Heart left ventricle (tissue), 16 donors: ENCODE measurements around the gene ABLIM1. TPM values are rescaled to one million over a fixed set of nuclear protein-coding genes. Genes with fewer than 3 reads are reported as not detected.

Experiments
- ATAC-seq, 4 donors: fragments of 200-7000 bp; cut with Tn5 transposase; one replicate each; pipeline ENCODE4 v1.9.1; 2020 to 2022; ENCODE audit warnings: moderate library complexity in 4 of 4, mild to moderate bottlenecking in 3 of 4, moderate number of reproducible peaks in 1 of 4
- DNase-seq, 5 donors: peaks; one replicate each; pipeline ENCODE4 v3.0.0-alpha.2; 2020
- H3K27ac ChIP-seq, 12 donors: fragments of 200-600 bp; sonication (generic) in 4 of 12; one replicate each; pipeline versions ENCODE4 v1.5.0 to v1.8.0; 2016 to 2022; ENCODE audit warnings: mild to moderate bottlenecking in 2 of 12
- H3K27me3 ChIP-seq, 9 donors: fragments of 200-600 bp; sonication (generic) in 2 of 9; one replicate each; pipeline versions ENCODE4 v1.5.1 to v1.8.0; 2016 to 2022; ENCODE audit warnings: mild to moderate bottlenecking in 3 of 9
- H3K36me3 ChIP-seq, 9 donors: fragments of 200-600 bp; sonication (generic) in 2 of 9; one replicate each; pipeline versions ENCODE4 v1.5.0 to v1.8.0; 2018 to 2022; ENCODE audit warnings: mild to moderate bottlenecking in 2 of 9
- H3K4me1 ChIP-seq, 12 donors: fragments of 200-600 bp; sonication (generic) in 4 of 12; one replicate each; pipeline versions ENCODE4 v1.5.0 to v1.8.0; 2016 to 2022; ENCODE audit warnings: mild to moderate bottlenecking in 3 of 12
- H3K4me3 ChIP-seq, 12 donors: fragments of 200-600 bp; sonication (generic) in 4 of 12; one replicate each; pipeline versions ENCODE4 v1.5.0 to v1.8.0; 2017 to 2022; ENCODE audit warnings: mild to moderate bottlenecking in 9 of 12, moderate library complexity in 4 of 12
- H3K9me3 ChIP-seq, 12 donors: fragments of 200-600 bp; sonication (generic) in 4 of 12; one replicate each; pipeline versions ENCODE4 v1.5.0 to v1.8.0; 2016 to 2022; ENCODE audit warnings: mild to moderate bottlenecking in 1 of 12
- CTCF ChIP-seq, 12 donors: fragments of 200-600 bp; sonication (generic) in 4 of 12; IDR thresholded peaks; one replicate each; pipeline versions ENCODE4 v1.5.0 to v1.8.0; 2018 to 2022; ENCODE audit warnings: antibody characterized with exemption in 12 of 12, mild to moderate bottlenecking in 5 of 12
- POLR2A ChIP-seq, 2 donors: fragments of 450-650 bp; IDR thresholded peaks; one replicate each; pipeline ENCODE4 v1.6.1; 2017; ENCODE audit warnings: antibody characterized with exemption in 2 of 2, mild to moderate bottlenecking in 2 of 2, moderate library complexity in 2 of 2
- WGBS, 4 donors: extraction: QIAGEN DNeasy Blood & Tissue Kit in 2 of 4; methylation state at CpG; one replicate each; pipeline versions ENCODE4 v1.1.5 to v1.1.7; 2013 to 2018; 5-methylcytosine and 5-hydroxymethylcytosine counted together
- intact Hi-C, 10 donors: fragments of 100-400 bp; cut with DNase I; formaldehyde crosslinking; loops; one replicate each; pipeline versions ENCODE4 v1.11.1 to v1.14.2; 2022
- polyA plus RNA-seq, 2 donors: library from polyadenylated mRNA; stranded (reverse); fragments of 200-250 nt; gene quantifications; one replicate each; pipeline ENCODE4 v1.2.3, GENCODE V29; 2013
- total RNA-seq, 9 donors: library from RNA; depleted of rRNA in 2 of 9; stranded (reverse); fragments of >200 nt in 2 of 9; fragmentation: NEBNext Ultra II Directional in 3 of 9; extraction: Animal tissue kit (Norgen Biotek cat#: 25700) in 3 of 9; gene quantifications; one replicate each; pipeline versions ENCODE4 v1.1.0 to v1.2.4, GENCODE V29; 2016 to 2023
- donor health status: ischemic (EF 13 %, LVEDD 7.1; RV severe dilation, severe dysfunction).
- donor health status: healthy with polysubstance abuse.
- donor health status: DM: no; HTN: yes; CAD: no.
- donor health status: DM: no; HTN: no; CAD: no.
- donor health status: ischemic (EF 25% LVEDD 6.9; RV normal size, moderate dysfunction).
- donor health status: ischemic (EF 25% LVEDD 5.7; RV mildly dilated, moderate dysfunction).
- donor health status: healthy.
- donor health status: DM: yes; HTN: yes; CAD: no.
- donor health status: ischemic (EF 35%, LVEDD 5.7; RV mildly dilated, moderate dysfunction).
- donor health status: nonischemic (EF 11% LVEDD 7.7; RV severe dilation, severe dysfunction).
- donor health status: DM: yes; HTN: yes; CAD: no.
- donor health status: PGD.
- donor health status: ischemic (EF 29% LVEDD 5.4; RV normal size, mild dysfunction).
- donor health status: nonischemic (EF 23%, LVEDD 6.1; RV moderate dilation, normal function).

The ABLIM1 gene
- total and polyA plus RNA-seq, 11 donors, result 242 to 713 (median 561) TPM

- no peak for ATAC-seq
- peaks cover 0 to 52% (median 32%) of the 10 kb centered on the region in 9 donors for H3K36me3 ChIP-seq
- intact Hi-C loops, result loop anchor here in 7 of 10 donors (5.0 to 10.0 kb wide), 5 partner anchors 70 to 245 kb away; no protein-coding TSS in a partner anchor
Observed at GRCh38 chr10:114547514-114547913, 110.6 kb downstream of the ABLIM1 start.

GRCh38 chr10:114547056-114547455 lies 111.0 kb downstream of the ABLIM1 start:
- Histone ChIP-seq H3K27ac (peak overlapping the region in 7 of 12 donors; percentile 20 to 59 (median 38)), H3K36me3 (peaks cover 0 to 54% (median 32%) of the 10 kb centered on the region in 9 donors), H3K4me3 (no peak overlapping the region), H3K9me3 (no peaks in the 10 kb centered on the region), H3K27me3 (no peaks in the 10 kb centered on the region), H3K4me1 (peaks cover 3 to 88% (median 46%) of the 10 kb centered on the region in 12 donors)
- ATAC-seq, result peak in 1 of 4 donors; percentile 4
- intact Hi-C loops, result loop anchor here in 7 of 10 donors (5.0 to 10.0 kb wide), 5 partner anchors 70 to 245 kb away; no protein-coding TSS in a partner anchor
- TF ChIP-seq CTCF (IDR thresholded peaks at IDR 0.05), result no peak
- no peak for TF ChIP-seq POLR2A (IDR thresholded peaks at IDR 0.05)
- no peak for DNase-seq
- WGBS, 4 donors, result 53 to 74% (median 57%) methylated on average over 3 of the region's 3 CpGs

More at GRCh38 chr10:114547514-114547913, 110.6 kb downstream of the ABLIM1 start:
- TF ChIP-seq POLR2A (IDR thresholded peaks at IDR 0.05) (no peak), CTCF (IDR thresholded peaks at IDR 0.05) (no peak)
- DNase-seq, result peak in 1 of 5 donors; percentile 19
- Histone ChIP-seq H3K27me3 (no peaks in the 10 kb centered on the region), H3K9me3 (no peaks in the 10 kb centered on the region), H3K4me1 (peaks cover 3 to 90% (median 48%) of the 10 kb centered on the region in 12 donors), H3K4me3 (no peak overlapping the region), H3K27ac (peak overlapping the region in 9 of 12 donors; percentile 6 to 59 (median 35))
- WGBS, 4 donors, result 52 to 79% (median 60%) methylated on average over 14 of the region's 14 CpGs

- Histone ChIP-seq H3K27me3 (no peaks in the 10 kb centered on the region), H3K4me1 (peaks cover 1 to 88% (median 42%) of the 10 kb centered on the region in 12 donors), H3K4me3 (no peak overlapping the region), H3K36me3 (peaks cover 0 to 59% (median 32%) of the 10 kb centered on the region in 9 donors), H3K9me3 (no peaks in the 10 kb centered on the region), H3K27ac (peak overlapping the region in 3 of 12 donors; percentile 12 to 84 (median 15))
- no peak for ATAC-seq
- intact Hi-C loops, result loop anchor here in 7 of 10 donors (5.0 to 10.0 kb wide), 5 partner anchors 69 to 246 kb away; no protein-coding TSS in a partner anchor
- 85 to 92% (median 88%) methylated on average over 5 of the region's 5 CpGs for WGBS, 4 donors
- no peak for DNase-seq
- TF ChIP-seq POLR2A (IDR thresholded peaks at IDR 0.05) (no peak), CTCF (IDR thresholded peaks at IDR 0.05) (no peak)
Observed at GRCh38 chr10:114545819-114546218, 112.3 kb downstream of the ABLIM1 start.

GRCh38 chr10:114545071-114545470 lies 113.0 kb downstream of the ABLIM1 start:
- no peak for ATAC-seq
- no peak for DNase-seq
- Histone ChIP-seq H3K27ac (peak overlapping the region in 5 of 12 donors; percentile 3 to 84 (median 13)), H3K9me3 (no peaks in the 10 kb centered on the region), H3K4me3 (no peak overlapping the region), H3K36me3 (peaks cover 0 to 66% (median 35%) of the 10 kb centered on the region in 9 donors), H3K27me3 (no peaks in the 10 kb centered on the region), H3K4me1 (peaks cover 7 to 88% (median 47%) of the 10 kb centered on the region in 12 donors)
- WGBS, 4 donors, result 80 to 85% (median 82%) methylated on average over 10 of the region's 10 CpGs
- no peak for TF ChIP-seq POLR2A (IDR thresholded peaks at IDR 0.05)
- TF ChIP-seq CTCF (IDR thresholded peaks at IDR 0.05), result no peak
- intact Hi-C loops, result loop anchor here in 7 of 10 donors (5.0 to 10.0 kb wide), 5 partner anchors 68 to 247 kb away; no protein-coding TSS in a partner anchor
